ENCODE results near the gene ZNRF2. TPM values are rescaled to one million over a fixed set of nuclear protein-coding genes. Genes with fewer than 3 reads are reported as not detected.

ZNRF2 gene
- 35.6 and 39.6 TPM in 2 replicates for total RNA-seq (2013; cell fraction: nucleolus; rRNA removed)
- total RNA-seq (2014; rRNA removed), result 20.1 and 20.4 TPM in 2 replicates
- 10.2 and 11.8 TPM in 2 replicates for total RNA-seq (2014; rRNA removed; fragmentation: Illumina TruSeq; extraction: Trizol)
- total RNA-seq (2021), result 16.1 and 16.8 TPM in 2 replicates
- polyA plus RNA-seq (2011; ENCODE audit: low read depth), result 2.0 TPM
- 9.3 and 15.3 TPM in 2 replicates for polyA plus RNA-seq (2011; rRNA removed)
- polyA plus RNA-seq (2011; cell fraction: cytosol; rRNA removed), result 3.2 and 3.8 TPM in 2 replicates
- polyA plus RNA-seq (2011; cell fraction: nucleus; rRNA removed), result 4.7 and 4.9 TPM in 2 replicates
- 5.0 and 5.9 TPM in 2 replicates for polyA plus RNA-seq (2012)
- polyA plus RNA-seq (2014; fragmentation: Illumina TruSeq; extraction: Trizol), result 10.5 and 12.9 TPM in 2 replicates
- polyA plus RNA-seq (2014; fragmentation: Nextera tagmentation; extraction: Ambion mirVana), result 1 to 10 TPM; 3.1 to 4.0 TPM
- polyA plus RNA-seq (2014; rRNA removed), result 9.6 and 9.7 TPM in 2 replicates
- polyA plus RNA-seq (2016; fragmentation: Nextera tagmentation; extraction: Ambion mirVana), result 1 to 10 TPM; 1.2 to 1.6 TPM
- 5.7 and 8.9 TPM in 2 replicates for polyA minus RNA-seq (2011; rRNA and poly(A)+ RNA removed)
- 4.8 and 4.9 TPM in 2 replicates for polyA minus RNA-seq (2011; cell fraction: cytosol; rRNA and poly(A)+ RNA removed)
- polyA minus RNA-seq (2011; cell fraction: nucleus; rRNA and poly(A)+ RNA removed), result 19.3 and 41.0 TPM in 2 replicates
- percentile 82 among the genes with signal in this experiment for Bru-seq, nascent RNA
- percentile 66 among the genes with signal in this experiment for BruChase-seq, experiment 1, labeled RNA remaining after a 6-hour chase
- percentile 70 among the genes with signal in this experiment for BruChase-seq, experiment 2, labeled RNA remaining after a 2-hour chase
- long read RNA-seq, experiment 1, result 0 reads
- long read RNA-seq, experiment 2, partial matches to known transcripts, result 1 of 9 reads
- long read RNA-seq, experiment 2, other reads (novel, unspliced or antisense), result 8 of 9 reads

DNA sequence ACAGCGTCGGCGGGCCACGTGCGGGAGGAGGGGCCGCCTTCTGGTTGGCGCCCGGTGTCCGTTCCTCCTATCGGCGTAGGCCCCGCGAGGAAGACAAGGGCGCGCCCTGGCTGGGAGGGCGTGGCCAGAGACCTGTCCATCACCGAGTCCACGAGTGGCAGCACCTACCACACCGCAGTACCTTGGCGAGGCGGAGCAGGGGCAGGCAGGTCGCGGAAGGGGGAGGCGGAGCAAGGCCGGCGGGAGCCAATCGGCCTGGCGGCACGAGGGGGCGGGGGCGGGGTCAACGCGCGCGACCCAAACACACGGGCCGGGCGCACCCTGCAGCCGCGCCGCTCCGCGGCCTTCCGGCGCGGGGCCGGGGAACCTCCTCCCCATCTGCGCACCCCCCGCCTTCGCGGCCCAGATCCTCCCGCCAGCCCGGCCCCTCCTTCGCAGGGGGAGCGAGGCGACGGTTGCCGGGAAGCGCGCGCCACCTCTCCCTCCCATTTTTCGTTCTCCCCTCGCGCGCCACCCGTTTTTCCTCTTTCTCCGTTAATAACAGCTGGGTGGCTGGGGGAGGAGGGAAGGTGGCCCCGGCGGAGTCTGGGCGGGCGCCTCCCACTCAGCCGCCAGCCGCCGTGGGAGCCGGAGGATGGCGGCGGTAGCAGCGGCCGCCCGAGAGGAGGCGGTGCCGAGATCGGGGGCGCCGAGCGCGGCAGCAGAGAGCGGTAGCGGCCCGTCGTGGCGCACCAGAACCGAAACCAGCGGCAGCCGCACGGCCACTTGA is at the start of gene ZNRF2:
Gene ZNRF2 (plus strand): TSS at position 300 of the 769 bp plus-strand sequence. CDS start 761 bp downstream, outside the sequence.
- in situ Hi-C loops (cut with MboI) (loop anchor here (5.0 kb wide), 1 partner anchor 122 kb away; no protein-coding TSS in a partner anchor), intact Hi-C loops (cut with micrococcal nuclease; ENCODE audit: unreplicated experiment) (loop anchor here (2.0 to 10.0 kb wide), 6 partner anchors 38 to 220 kb away; partner anchors contain the start of gene GGCT)
- DNase-seq (ENCODE audit: low read depth, low spot score) (peak; percentile 97), ATAC-seq (peak; percentile 91), FAIRE-seq (peak; percentile 85)
- Histone ChIP-seq H3K79me2 (ENCODE audit: control insufficient read depth, insufficient read depth, low read length) (peaks cover 26% of the 10 kb centered on the region), H3K9me3 (replicated peaks; ENCODE audit: control insufficient read depth, insufficient read depth, low read length) (no peaks in the 10 kb centered on the region), H2AFZ (ENCODE audit: control insufficient read depth, low read depth, low read length) (peak within 1 kb of the TSS; percentile 84), H4K20me1 (ENCODE audit: control insufficient read depth, insufficient read depth) (no peaks in the 10 kb centered on the region), H3K4me3 (peak within 1 kb of the TSS; percentile 61; the same call in 1 of the 2 replicates), H3K36me3 (ENCODE audit: control insufficient read depth in 2 of 2, insufficient read depth in 2 of 2, low read length in 1 of 2) (no peaks in the 10 kb centered on the region), H3K9ac (ENCODE audit: control insufficient read depth, insufficient read depth, low read length) (peak within 1 kb of the TSS; percentile 78), H3K4me1 (ENCODE audit: control insufficient read depth, insufficient read depth, low read length) (peaks cover 12% of the 10 kb centered on the region), H3K27me3 (replicated peaks in 1 of 2; ENCODE audit: control insufficient read depth in 2 of 2, insufficient read depth in 2 of 2, low read length in 1 of 2) (no peaks in the 10 kb centered on the region), H3K4me2 (ENCODE audit: control insufficient read depth, insufficient read depth) (peak within 1 kb of the TSS; percentile 99), H3K27ac (ENCODE audit: control insufficient read depth, insufficient read depth) (peak within 1 kb of the TSS; percentile 83)
- under 1% methylated on average over 58 of the region's 96 CpGs for WGBS (ENCODE audit: insufficient coverage, insufficient replicate concordance, low lambda C conversion rate, missing lambda C conversion rate)
- ChIA-PET CTCF (interaction anchor here (0.9 to 3.0 kb wide), 6 partner anchors 9 to 161 kb away, joined by 3 to 10 read pairs (median 3); no protein-coding TSS in a partner anchor), SMC1A (ENCODE audit: uncharacterized antibody, unreplicated experiment) (interaction anchor here (1.0 to 1.6 kb wide), 5 partner anchors 9 to 69 kb away, joined by 3 read pairs; no protein-coding TSS in a partner anchor), POLR2A (interaction anchor here (0.6 to 3.1 kb wide), 3 partner anchors 15 to 64 kb away, joined by 3 to 23 read pairs (median 4); no protein-coding TSS in a partner anchor), RAD21 (ENCODE audit: unreplicated experiment) (interaction anchor here (0.7 to 5.3 kb wide), 12 partner anchors 9 to 280 kb away, joined by 3 to 28 read pairs (median 4); no protein-coding TSS in a partner anchor)
- no TSS peak for BruUV-seq (replicated peaks)
- TF ChIP-seq NFYB (IDR thresholded peaks at IDR 0.05; ENCODE audit: insufficient read depth, low read depth, low read length) (peak; percentile 77; the same call in 1 of the 2 replicates), LARP7 (IDR thresholded peaks at IDR 0.05) (peak; percentile 77; the same call in 1 of the 2 replicates), RAD51 (IDR thresholded peaks at IDR 0.05) (peak; percentile 90), JUNB (IDR thresholded peaks at IDR 0.05) (no peak), RAD21 (IDR thresholded peaks at IDR 0.05; ENCODE audit: insufficient read depth, low read depth, low read length) (peak; percentile 33; the same call in 1 of the 2 replicates), NRF1 (conservative IDR thresholded peaks at IDR 0.05; ENCODE audit: low read depth, low read length) (0 out of 2 replicates have a peak, but pooled peaks have one; percentile 26), RELA (IDR thresholded peaks at IDR 0.05; ENCODE audit: borderline replicate concordance, partially characterized antibody) (peak; percentile 61), IRF4 (IDR thresholded peaks at IDR 0.05; ENCODE audit: low read depth, low read length) (no peak), GATAD2B (conservative IDR thresholded peaks at IDR 0.05; ENCODE audit: low read depth) (peak; percentile 76; the same call in 1 of the 2 replicates)
- TF ChIP-seq, protein P1, sequence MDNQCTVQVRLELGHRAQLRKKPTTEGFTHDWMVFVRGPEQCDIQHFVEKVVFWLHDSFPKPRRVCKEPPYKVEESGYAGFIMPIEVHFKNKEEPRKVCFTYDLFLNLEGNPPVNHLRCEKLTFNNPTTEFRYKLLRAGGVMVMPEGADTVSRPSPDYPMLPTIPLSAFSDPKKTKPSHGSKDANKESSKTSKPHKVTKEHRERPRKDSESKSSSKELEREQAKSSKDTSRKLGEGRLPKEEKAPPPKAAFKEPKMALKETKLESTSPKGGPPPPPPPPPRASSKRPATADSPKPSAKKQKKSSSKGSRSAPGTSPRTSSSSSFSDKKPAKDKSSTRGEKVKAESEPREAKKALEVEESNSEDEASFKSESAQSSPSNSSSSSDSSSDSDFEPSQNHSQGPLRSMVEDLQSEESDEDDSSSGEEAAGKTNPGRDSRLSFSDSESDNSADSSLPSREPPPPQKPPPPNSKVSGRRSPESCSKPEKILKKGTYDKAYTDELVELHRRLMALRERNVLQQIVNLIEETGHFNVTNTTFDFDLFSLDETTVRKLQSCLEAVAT (IDR thresholded peaks at IDR 0.05), result no peak
- TF ChIP-seq, protein P2, sequence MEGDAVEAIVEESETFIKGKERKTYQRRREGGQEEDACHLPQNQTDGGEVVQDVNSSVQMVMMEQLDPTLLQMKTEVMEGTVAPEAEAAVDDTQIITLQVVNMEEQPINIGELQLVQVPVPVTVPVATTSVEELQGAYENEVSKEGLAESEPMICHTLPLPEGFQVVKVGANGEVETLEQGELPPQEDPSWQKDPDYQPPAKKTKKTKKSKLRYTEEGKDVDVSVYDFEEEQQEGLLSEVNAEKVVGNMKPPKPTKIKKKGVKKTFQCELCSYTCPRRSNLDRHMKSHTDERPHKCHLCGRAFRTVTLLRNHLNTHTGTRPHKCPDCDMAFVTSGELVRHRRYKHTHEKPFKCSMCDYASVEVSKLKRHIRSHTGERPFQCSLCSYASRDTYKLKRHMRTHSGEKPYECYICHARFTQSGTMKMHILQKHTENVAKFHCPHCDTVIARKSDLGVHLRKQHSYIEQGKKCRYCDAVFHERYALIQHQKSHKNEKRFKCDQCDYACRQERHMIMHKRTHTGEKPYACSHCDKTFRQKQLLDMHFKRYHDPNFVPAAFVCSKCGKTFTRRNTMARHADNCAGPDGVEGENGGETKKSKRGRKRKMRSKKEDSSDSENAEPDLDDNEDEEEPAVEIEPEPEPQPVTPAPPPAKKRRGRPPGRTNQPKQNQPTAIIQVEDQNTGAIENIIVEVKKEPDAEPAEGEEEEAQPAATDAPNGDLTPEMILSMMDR (IDR thresholded peaks at IDR 0.05 in 2 of 3, conservative IDR thresholded peaks at IDR 0.05 in 1 of 3; ENCODE audit: control insufficient read depth in 2 of 3, extremely low read depth in 1 of 3, insufficient read depth in 1 of 3, low read depth in 3 of 3, low read length in 3 of 3), result peak; percentile 21 to 63 (median 39); a peak in 4 of 6 replicates
- TF ChIP-seq, protein P3, sequence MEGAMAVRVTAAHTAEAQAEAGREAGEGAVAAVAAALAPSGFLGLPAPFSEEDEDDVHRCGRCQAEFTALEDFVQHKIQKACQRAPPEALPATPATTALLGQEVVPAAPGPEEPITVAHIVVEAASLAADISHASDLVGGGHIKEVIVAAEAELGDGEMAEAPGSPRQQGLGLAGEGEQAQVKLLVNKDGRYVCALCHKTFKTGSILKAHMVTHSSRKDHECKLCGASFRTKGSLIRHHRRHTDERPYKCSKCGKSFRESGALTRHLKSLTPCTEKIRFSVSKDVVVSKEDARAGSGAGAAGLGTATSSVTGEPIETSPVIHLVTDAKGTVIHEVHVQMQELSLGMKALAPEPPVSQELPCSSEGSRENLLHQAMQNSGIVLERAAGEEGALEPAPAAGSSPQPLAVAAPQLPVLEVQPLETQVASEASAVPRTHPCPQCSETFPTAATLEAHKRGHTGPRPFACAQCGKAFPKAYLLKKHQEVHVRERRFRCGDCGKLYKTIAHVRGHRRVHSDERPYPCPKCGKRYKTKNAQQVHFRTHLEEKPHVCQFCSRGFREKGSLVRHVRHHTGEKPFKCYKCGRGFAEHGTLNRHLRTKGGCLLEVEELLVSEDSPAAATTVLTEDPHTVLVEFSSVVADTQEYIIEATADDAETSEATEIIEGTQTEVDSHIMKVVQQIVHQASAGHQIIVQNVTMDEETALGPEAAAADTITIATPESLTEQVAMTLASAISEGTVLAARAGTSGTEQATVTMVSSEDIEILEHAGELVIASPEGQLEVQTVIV (IDR thresholded peaks at IDR 0.05; ENCODE audit: borderline replicate concordance, partially characterized antibody), result no peak

Data from GM12878 (cell line).